Fibroblast of lung (primary cell): ENCODE results near the gene KCNQ2.

Experiments
- EZH2 ChIP-seq: IDR thresholded peaks from 2 replicates; pipeline ENCODE4 v1.5.1; 2012; ENCODE audit warnings: low read length, control low read depth, mild to moderate bottlenecking; ENCODE audit errors: missing control alignments
- TF ChIP-seq, protein P1 (sequence below), 2 donors: IDR thresholded peaks in 1 of 2; conservative IDR thresholded peaks in 1 of 2; 1 replicate in 1 of 2; 2 replicates in 1 of 2; pipeline ENCODE4 v1.5.1; 2011 to 2012; ENCODE audit warnings: low read length in 2 of 2, control low read depth in 1 of 2, inconsistent platforms in 1 of 2, low read depth in 1 of 2, mild to moderate bottlenecking in 1 of 2

GRCh38 chr20:63373996-63374395 is 98.5 kb downstream of the KCNQ2 start:
- TF ChIP-seq, protein P1, sequence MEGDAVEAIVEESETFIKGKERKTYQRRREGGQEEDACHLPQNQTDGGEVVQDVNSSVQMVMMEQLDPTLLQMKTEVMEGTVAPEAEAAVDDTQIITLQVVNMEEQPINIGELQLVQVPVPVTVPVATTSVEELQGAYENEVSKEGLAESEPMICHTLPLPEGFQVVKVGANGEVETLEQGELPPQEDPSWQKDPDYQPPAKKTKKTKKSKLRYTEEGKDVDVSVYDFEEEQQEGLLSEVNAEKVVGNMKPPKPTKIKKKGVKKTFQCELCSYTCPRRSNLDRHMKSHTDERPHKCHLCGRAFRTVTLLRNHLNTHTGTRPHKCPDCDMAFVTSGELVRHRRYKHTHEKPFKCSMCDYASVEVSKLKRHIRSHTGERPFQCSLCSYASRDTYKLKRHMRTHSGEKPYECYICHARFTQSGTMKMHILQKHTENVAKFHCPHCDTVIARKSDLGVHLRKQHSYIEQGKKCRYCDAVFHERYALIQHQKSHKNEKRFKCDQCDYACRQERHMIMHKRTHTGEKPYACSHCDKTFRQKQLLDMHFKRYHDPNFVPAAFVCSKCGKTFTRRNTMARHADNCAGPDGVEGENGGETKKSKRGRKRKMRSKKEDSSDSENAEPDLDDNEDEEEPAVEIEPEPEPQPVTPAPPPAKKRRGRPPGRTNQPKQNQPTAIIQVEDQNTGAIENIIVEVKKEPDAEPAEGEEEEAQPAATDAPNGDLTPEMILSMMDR (conservative IDR thresholded peaks at IDR 0.05 in 1 of 2, IDR thresholded peaks at IDR 0.05 in 1 of 2; ENCODE audit: low read depth in 1 of 2, low read length in 2 of 2), result no peak
- TF ChIP-seq EZH2, result no peak
